ENCODE measurements around the gene MICB.
"Not testable (repeated sequence)": the region's sequence is repeated elsewhere in the genome, so short reads cannot be mapped to it uniquely, and the experiment has no call there.

The MICB gene

DNA sequence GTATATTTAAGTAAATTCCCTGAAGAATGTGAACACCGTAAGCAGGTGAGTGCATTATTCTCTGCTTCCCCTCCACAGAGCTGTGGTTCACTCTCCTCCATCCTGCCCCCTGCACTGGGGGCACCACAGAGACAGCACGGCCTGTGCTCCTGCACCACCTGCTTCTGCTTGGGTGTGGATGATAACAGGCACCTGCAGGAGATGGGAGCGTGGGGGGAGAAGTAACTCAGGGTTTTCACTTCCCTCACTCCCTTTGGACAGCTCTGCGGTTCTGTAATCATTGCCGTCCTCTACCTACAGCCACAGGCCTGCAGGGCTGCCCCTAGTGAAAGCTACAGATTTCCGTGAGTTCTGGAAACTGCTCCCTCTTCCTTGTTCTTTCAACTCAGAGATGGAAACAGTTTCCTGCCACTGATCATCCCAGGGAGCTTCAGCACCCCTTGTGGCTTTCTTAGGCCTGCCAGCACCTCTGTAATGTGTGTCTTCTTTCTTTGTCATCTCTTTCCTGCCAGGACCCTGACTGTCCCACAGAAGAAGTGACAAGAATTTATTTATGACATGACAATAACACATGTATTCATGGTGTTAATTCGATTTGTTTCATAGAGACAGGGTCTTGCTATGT is 21.3 kb upstream of the MICB start:
- DNase-seq = no peak

DNA sequence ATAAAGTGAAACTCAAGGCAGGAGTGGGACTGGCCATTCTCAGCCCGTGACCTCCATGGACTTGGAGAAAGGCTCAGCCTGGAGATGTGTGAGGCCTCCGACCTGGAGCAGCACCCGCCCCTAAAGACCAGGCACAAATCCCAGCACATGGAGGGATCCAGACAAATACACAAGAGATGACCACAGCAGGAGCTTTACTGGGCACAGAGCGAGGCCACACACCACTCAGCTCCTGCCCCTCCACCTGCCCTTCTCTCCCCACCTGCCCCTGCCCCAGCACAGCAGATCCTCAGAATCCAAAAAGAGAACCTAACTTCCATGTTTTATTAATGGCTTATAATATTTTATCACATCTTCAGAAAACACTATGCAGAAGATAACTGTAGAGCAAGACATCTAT is 20.4 kb upstream of the MICB start:
- DNase-seq = no peak

- no peak for DNase-seq
Observed at GRCh38 chr6:31478186-31478950, 19.6 kb upstream of the MICB start.

- DNase-seq = no peak
Observed at GRCh38 chr6:31479151-31479932, 18.6 kb upstream of the MICB start.

GRCh38 chr6:31479933-31480535 is 17.9 kb upstream of the MICB start:
- DNase-seq = no peak

- DNase-seq = no peak
Observed at GRCh38 chr6:31480574-31480973, 17.4 kb upstream of the MICB start.

GRCh38 chr6:31483392-31483791 is 14.6 kb upstream of the MICB start:
- DNase-seq = no peak

- no peak for DNase-seq
Observed at GRCh38 chr6:31485055-31485454, 12.9 kb upstream of the MICB start.

- DNase-seq = not testable (repeated sequence)
Observed at GRCh38 chr6:31486065-31486837, 11.7 kb upstream of the MICB start.

DNA sequence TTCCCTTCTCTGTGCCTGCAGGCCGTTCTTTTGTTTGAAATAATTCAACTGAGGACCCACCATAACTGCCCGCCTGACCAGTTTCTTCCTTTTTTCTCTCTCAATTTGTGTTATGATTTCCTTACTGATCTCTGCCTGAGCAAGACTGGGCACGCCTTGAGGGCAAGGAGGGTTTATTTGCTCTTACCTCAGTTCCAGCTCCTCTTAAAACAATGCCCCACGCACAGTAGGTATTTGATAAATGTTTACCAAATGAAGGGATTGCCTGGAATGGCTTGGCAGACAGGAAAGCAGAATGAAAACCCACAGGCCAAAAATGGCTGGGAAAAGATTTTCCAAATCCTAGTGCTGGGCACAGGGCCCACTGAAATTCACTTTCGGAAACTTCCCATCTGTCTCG is 10.3 kb upstream of the MICB start:
- not testable (repeated sequence) for DNase-seq

- no peak for DNase-seq
Observed at GRCh38 chr6:31489086-31489485, 8.9 kb upstream of the MICB start.

DNA sequence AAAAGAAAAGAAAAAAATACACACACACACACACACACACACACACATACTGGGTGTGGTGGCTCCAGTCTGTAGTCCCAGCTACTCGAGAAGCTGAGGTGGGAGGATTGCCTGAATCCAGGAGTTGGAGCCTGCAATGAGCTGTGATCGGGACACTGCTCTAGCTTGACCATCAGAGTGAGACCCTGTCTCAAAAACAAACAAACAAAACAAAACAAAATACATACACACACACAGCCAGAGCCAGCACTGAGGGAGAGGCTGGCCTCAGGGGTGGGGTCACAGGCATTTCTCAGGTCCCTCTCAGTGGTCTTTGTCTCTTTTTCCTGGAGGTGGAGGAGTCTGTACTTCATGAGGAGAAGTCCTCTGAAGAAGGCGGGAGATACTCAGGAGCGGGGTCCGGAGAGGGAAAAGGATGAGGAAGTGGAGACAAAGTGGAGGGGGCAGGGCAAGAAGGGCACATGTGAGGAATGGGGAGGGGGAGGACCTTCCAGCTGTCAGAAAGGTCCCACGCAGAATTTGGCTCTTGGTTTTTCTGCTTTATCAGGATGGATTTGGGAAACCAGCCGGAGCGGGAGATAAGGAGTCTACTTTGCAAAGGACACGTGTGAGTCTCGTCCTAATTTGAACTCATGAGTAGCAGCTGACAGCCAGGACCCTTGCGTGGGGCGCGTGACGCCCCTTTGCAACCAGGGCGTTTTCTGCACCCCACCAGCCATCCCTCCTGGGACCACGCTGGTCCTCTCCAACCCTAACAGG is 7.7 kb upstream of the MICB start:
- DNase-seq = no peak

DNA sequence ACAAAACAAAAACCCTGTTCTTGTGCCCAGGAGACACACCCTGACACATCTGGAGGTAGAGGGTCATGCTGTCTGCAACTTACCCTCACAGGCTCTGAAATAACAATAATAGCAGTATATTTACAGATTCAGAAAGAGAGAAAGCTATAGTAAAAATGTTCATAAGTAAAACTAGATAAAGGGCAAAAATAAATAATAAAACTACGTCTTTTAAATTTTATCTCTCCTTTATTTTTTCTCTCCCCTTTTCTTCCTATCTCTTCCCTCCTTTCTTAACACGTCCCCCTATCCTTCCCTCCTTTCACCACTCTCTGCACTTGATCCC is 4.4 kb upstream of the MICB start:
- DNase-seq = not testable (repeated sequence)

GRCh38 chr6:31493875-31494694 is 3.9 kb upstream of the MICB start:
- no peak for DNase-seq

GRCh38 chr6:31495580-31495979 is 2.4 kb upstream of the MICB start:
- DNase-seq = no peak

- DNase-seq = not testable (repeated sequence)
Observed at GRCh38 chr6:31496826-31497225, 1.1 kb upstream of the MICB start.

GRCh38 chr6:31498748-31499147 is 803 bp downstream of the MICB start:
- no peak for DNase-seq

DNA sequence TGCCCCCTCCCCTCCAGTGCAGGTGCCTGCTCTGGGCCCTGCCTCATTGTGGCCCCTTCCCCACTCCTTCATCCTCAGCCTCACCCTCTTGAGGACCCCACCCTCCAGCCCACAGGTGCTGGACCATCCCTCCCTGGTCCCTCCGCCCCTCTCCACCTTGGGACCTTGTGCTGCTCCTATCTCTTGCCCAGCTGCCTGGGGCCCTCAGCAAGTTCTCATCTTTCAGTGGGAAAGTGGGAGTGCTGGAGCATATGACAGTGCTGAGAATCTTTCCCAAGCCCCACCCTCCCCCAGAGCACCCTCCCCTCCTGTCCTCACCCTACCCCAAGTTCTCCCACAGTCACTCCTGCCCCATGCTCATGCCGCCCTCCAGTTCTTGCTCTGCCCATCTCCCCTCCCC is 1.7 kb downstream of the MICB start:
- DNase-seq = not testable (repeated sequence)

DNA sequence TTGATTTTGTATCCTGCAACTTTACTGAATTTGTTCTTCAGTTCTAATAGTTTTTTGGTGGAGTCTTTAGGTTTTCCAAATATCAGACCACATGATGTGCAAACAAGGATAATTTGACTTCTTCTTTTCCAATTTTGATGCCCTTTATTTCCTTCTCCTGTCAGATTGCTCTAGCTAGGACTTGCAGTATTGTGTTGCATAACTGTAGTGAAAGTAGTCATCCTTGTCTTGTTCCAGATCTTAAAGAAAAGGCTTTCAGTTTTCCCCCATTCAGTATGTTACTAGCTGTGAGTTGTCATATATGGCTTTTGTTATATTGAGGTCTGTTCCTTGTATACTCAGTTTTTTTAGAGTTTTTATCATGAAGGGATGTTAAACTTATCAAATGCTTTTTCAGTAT is 4.6 kb downstream of the MICB start:
- DNase-seq = no peak

- not testable (repeated sequence) for DNase-seq
Observed at GRCh38 chr6:31509036-31509435, 11.1 kb downstream of the MICB start.

GRCh38 chr6:31510007-31510406 is 12.1 kb downstream of the MICB start:
- no peak for DNase-seq
